Coronary artery (tissue), 2 donors: ENCODE measurements around the gene KCNQ5.

Source experiments
- DNase-seq: peaks from one replicate; pipeline ENCODE4 v3.0.0-alpha.2; 2017; ENCODE audit warnings: low spot score
- H3K27ac ChIP-seq, 2 donors: fragments of 200-600 bp; sonication (generic); one replicate each; pipeline ENCODE4 v1.5.1; 2016 to 2019
- H3K4me3 ChIP-seq: fragments of 200-600 bp; sonication (generic); 2 replicates; pipeline ENCODE4 v1.5.1; 2016; ENCODE audit warnings: mild to moderate bottlenecking, moderate library complexity
- TF ChIP-seq, protein P1 (sequence below): fragments of 200-600 bp; sonication (generic); IDR thresholded peaks from one replicate; pipeline ENCODE4 v1.5.1; 2019; ENCODE audit warnings: antibody characterized with exemption

KCNQ5 gene

DNA sequence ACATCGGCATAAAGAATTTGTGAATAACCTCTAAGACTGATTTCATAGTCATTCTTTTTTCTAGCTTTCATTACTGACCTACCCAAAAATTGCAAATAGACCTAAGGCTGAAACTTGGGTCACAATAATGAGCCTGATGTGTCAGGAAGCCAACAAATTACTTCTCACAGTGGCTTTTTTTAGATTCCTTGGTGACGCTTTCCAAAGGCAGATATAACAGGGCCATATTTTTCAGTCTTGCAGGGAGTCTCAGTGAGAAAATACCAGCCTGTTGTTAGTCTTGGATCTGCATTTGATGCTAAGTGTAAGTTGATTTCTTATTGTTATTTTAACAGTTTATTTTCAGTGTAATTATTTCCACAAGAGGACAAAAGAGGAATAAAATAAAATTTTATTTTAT is 423.7 kb downstream of the KCNQ5 start:
- Histone ChIP-seq H3K4me3 (no peak overlapping the region), H3K27ac (no peak overlapping the region)
- no peak for DNase-seq
- TF ChIP-seq, protein P1, sequence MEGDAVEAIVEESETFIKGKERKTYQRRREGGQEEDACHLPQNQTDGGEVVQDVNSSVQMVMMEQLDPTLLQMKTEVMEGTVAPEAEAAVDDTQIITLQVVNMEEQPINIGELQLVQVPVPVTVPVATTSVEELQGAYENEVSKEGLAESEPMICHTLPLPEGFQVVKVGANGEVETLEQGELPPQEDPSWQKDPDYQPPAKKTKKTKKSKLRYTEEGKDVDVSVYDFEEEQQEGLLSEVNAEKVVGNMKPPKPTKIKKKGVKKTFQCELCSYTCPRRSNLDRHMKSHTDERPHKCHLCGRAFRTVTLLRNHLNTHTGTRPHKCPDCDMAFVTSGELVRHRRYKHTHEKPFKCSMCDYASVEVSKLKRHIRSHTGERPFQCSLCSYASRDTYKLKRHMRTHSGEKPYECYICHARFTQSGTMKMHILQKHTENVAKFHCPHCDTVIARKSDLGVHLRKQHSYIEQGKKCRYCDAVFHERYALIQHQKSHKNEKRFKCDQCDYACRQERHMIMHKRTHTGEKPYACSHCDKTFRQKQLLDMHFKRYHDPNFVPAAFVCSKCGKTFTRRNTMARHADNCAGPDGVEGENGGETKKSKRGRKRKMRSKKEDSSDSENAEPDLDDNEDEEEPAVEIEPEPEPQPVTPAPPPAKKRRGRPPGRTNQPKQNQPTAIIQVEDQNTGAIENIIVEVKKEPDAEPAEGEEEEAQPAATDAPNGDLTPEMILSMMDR, result no peak

DNA sequence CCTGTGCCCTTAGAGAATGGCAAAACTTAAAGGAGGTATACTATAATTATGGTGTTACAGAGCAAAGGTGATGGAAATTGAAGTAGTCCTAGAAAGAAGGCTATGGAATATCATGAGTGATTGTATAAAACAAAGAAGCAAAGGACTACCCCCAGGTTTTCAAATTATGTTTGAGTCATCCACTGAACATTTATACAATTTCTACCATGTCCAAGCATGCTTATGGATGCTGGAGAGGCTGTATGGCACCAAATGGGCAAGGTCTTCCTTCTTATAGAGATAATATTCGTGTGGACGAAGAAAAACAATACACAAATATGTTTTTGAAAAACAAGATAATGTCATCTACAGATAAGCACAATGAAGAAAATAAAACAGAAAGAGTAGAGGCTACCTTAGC is 425.9 kb downstream of the KCNQ5 start:
- TF ChIP-seq, protein P1, result no peak
- Histone ChIP-seq H3K4me3 (no peak overlapping the region), H3K27ac (no peak overlapping the region)
- DNase-seq, result no peak

DNA sequence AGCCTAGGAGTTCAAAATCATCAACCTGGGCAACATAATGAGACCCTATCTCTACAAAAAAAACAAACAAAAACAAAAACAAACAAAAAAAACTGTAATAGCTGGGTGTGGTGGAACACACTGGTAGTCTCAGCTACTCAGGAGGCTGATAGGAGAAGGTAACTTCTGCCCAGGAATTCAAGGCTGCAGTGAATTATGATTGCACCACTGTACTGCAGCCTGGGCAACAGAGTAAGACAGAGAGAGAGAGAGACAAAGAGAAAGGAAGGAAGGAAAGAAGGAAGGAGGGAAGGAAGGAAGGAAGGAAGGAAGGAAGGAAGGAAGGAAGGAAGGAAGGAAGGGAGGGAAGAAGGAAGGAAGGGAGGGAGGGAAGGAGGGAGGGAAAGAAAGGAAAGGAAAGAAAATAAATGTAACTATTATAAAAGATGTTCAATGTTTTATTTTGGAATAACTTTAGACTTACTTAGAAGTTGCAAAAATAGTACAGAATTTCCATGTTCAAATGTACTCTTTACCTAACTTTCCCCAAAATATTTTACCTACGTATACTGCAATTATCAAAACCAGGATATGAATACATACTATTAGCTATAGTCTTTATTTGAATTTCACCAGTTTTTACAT is 428.2 kb downstream of the KCNQ5 start:
- TF ChIP-seq, protein P1, result no peak
- DNase-seq, result no peak
- Histone ChIP-seq H3K27ac (no peak overlapping the region), H3K4me3 (no peak overlapping the region)

DNA sequence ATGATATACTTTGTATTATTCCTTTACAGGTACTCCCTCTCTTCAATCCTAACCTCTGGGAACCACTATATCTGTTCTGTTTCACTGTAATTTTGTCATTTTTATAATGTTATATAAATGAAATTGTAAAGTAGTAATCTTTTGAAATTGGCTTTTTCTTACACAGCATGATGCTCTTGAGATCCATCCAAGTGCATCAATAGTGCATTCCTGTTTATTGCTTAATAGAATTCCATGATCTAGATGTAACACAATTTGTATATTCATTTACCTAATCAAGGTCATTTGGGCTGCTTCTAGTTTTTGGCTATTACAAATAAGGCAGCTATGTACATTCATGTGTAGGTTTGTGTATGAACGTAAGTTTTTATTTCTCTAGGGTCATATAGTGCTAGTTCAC is 428.8 kb downstream of the KCNQ5 start:
- Histone ChIP-seq H3K27ac (no peak overlapping the region), H3K4me3 (no peak overlapping the region)
- no peak for DNase-seq
- TF ChIP-seq, protein P1, result no peak

DNA sequence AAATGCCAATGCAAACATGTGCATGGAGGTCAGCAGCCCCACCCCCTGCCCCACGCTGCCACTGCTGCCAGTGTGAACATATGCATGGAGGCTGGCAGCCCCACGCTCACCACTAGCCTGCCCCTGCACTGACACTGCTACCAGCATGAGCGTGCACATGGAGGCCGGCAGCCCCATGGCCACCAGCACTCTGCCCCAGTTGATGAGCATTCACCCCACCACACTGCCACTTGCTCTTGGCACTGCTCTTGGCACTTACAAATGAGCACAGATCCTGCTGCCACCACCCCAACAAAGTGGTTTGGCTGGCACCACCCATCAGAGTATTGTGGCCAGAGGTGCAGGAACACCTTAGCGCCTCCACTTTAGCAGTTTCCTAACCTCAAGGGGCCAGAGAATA is 429.3 kb downstream of the KCNQ5 start:
- Histone ChIP-seq H3K4me3 (no peak overlapping the region), H3K27ac (no peak overlapping the region)
- DNase-seq, result no peak
- TF ChIP-seq, protein P1, result no peak

DNA sequence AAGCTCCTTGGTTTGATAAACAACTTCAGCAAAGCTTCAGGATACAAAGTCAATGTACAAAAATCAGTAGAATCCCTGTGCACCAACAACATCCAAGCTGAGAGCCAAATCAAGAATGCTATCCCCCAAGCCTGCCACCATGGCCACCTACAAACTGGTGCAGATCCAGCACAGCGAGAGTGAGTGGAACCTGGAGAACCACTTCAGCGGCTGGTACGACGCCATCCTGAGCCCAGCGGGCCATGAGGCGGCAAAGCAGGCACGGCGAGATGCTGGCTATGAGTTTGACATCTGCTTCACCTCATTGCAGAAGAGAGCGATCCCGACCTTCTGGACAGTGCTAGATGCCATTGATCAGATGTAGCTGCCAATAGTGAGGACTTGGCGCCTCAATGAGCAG is 433.1 kb downstream of the KCNQ5 start:
- TF ChIP-seq, protein P1, result no peak

DNA sequence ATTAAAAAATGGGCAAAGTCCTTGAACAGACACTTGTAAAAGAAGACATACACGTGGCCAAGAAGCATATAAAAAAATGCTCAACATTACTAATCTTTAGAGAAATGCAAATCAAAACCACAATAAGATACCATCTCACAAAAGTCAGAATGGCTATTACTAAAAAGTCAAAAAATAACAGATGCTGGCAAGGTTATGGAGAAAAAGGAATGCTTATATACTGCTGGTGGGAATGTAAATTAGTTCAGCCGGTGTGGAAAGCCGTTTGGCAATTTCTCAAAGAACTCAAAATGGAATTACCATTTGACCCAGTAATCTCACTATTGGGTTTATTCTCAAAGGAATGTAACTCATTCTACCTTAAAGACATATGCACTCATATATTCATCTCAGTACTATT is 436.9 kb downstream of the KCNQ5 start:
- DNase-seq, result no peak
- TF ChIP-seq, protein P1, result no peak
- no peak overlapping the region for H3K27ac ChIP-seq
- H3K4me3 ChIP-seq, result no peak overlapping the region

More for the DNA sequence above, 433.1 kb downstream of the KCNQ5 start:
- H3K4me3 ChIP-seq, result no peak overlapping the region
- no peak overlapping the region for H3K27ac ChIP-seq
- DNase-seq, result no peak
